CD4-positive, alpha-beta T cell treated with Interleukin-12 subunit alpha and Interleukin-12 subunit beta, for 1 hour (primary cell): ENCODE data around the gene HELLS.
"Not testable (repeated sequence)": the region's sequence is repeated elsewhere in the genome, so short reads cannot be mapped to it uniquely, and the experiment has no call there.

Experiments used
- DNase-seq: peaks from one replicate; pipeline ENCODE4 v3.0.0-alpha.2; 2020

HELLS gene

GRCh38 chr10:94608559-94608958, 63.0 kb downstream of the HELLS start:
- no peak for DNase-seq

GRCh38 chr10:94614558-94614957, 69.0 kb downstream of the HELLS start:
- DNase-seq, result no peak

- no peak for DNase-seq
Observed at GRCh38 chr10:94617389-94617944, 71.9 kb downstream of the HELLS start.

GRCh38 chr10:94622666-94623205, 77.1 kb downstream of the HELLS start:
- DNase-seq, result no peak

GRCh38 chr10:94623572-94623971, 78.0 kb downstream of the HELLS start:
- no peak for DNase-seq

- no peak for DNase-seq
Observed at GRCh38 chr10:94626476-94626875, 80.9 kb downstream of the HELLS start.

GRCh38 chr10:94627511-94627910, 81.9 kb downstream of the HELLS start:
- DNase-seq, result no peak

GRCh38 chr10:94630017-94630688, 84.6 kb downstream of the HELLS start:
- peak; percentile 13 for DNase-seq

GRCh38 chr10:94631077-94631875, 85.7 kb downstream of the HELLS start:
- DNase-seq, result no peak

GRCh38 chr10:94632954-94633353, 87.4 kb downstream of the HELLS start:
- no peak for DNase-seq

GRCh38 chr10:94638097-94638496, 92.5 kb downstream of the HELLS start:
- DNase-seq, result not testable (repeated sequence)

- no peak for DNase-seq
Observed at GRCh38 chr10:94639902-94640301, 94.3 kb downstream of the HELLS start.

GRCh38 chr10:94640562-94640961, 95.0 kb downstream of the HELLS start:
- no peak for DNase-seq

- no peak for DNase-seq
Observed at GRCh38 chr10:94641480-94641879, 95.9 kb downstream of the HELLS start.

GRCh38 chr10:94644352-94644751, 98.8 kb downstream of the HELLS start:
- no peak for DNase-seq

- DNase-seq, result no peak
Observed at GRCh38 chr10:94645285-94645684, 99.7 kb downstream of the HELLS start.
